ENCODE data around the gene GGTLC1. TPM values are rescaled to one million over a fixed set of nuclear protein-coding genes. Genes with fewer than 3 reads are reported as not detected.

GGTLC1 gene
- total and polyA plus RNA-seq, 2 of the 8 experiments (the other 6 are each of a cell fraction or from before 2014, with no cell fraction given): not detected

DNA sequence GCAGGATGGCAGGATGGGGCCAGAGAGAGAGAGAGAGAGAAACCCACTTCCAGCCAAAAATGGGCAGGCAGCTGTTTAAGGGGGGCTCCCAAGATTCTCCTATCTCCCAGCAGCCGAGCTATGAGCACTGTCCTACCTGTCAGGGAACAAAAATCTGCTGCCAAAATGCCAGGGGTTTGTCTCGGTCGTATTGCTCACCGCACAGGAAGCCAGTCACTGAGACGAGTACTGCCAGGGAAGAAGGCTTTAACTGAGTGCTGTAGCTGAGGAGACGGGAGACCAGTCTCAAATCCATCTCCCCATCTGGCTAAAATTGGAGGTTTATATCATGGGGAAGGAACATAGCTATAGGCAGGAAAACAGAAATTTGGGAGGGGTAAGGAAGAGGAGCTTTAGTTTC lies 22.3 kb downstream of the GGTLC1 start (continued):
- TF ChIP-seq, protein P1, sequence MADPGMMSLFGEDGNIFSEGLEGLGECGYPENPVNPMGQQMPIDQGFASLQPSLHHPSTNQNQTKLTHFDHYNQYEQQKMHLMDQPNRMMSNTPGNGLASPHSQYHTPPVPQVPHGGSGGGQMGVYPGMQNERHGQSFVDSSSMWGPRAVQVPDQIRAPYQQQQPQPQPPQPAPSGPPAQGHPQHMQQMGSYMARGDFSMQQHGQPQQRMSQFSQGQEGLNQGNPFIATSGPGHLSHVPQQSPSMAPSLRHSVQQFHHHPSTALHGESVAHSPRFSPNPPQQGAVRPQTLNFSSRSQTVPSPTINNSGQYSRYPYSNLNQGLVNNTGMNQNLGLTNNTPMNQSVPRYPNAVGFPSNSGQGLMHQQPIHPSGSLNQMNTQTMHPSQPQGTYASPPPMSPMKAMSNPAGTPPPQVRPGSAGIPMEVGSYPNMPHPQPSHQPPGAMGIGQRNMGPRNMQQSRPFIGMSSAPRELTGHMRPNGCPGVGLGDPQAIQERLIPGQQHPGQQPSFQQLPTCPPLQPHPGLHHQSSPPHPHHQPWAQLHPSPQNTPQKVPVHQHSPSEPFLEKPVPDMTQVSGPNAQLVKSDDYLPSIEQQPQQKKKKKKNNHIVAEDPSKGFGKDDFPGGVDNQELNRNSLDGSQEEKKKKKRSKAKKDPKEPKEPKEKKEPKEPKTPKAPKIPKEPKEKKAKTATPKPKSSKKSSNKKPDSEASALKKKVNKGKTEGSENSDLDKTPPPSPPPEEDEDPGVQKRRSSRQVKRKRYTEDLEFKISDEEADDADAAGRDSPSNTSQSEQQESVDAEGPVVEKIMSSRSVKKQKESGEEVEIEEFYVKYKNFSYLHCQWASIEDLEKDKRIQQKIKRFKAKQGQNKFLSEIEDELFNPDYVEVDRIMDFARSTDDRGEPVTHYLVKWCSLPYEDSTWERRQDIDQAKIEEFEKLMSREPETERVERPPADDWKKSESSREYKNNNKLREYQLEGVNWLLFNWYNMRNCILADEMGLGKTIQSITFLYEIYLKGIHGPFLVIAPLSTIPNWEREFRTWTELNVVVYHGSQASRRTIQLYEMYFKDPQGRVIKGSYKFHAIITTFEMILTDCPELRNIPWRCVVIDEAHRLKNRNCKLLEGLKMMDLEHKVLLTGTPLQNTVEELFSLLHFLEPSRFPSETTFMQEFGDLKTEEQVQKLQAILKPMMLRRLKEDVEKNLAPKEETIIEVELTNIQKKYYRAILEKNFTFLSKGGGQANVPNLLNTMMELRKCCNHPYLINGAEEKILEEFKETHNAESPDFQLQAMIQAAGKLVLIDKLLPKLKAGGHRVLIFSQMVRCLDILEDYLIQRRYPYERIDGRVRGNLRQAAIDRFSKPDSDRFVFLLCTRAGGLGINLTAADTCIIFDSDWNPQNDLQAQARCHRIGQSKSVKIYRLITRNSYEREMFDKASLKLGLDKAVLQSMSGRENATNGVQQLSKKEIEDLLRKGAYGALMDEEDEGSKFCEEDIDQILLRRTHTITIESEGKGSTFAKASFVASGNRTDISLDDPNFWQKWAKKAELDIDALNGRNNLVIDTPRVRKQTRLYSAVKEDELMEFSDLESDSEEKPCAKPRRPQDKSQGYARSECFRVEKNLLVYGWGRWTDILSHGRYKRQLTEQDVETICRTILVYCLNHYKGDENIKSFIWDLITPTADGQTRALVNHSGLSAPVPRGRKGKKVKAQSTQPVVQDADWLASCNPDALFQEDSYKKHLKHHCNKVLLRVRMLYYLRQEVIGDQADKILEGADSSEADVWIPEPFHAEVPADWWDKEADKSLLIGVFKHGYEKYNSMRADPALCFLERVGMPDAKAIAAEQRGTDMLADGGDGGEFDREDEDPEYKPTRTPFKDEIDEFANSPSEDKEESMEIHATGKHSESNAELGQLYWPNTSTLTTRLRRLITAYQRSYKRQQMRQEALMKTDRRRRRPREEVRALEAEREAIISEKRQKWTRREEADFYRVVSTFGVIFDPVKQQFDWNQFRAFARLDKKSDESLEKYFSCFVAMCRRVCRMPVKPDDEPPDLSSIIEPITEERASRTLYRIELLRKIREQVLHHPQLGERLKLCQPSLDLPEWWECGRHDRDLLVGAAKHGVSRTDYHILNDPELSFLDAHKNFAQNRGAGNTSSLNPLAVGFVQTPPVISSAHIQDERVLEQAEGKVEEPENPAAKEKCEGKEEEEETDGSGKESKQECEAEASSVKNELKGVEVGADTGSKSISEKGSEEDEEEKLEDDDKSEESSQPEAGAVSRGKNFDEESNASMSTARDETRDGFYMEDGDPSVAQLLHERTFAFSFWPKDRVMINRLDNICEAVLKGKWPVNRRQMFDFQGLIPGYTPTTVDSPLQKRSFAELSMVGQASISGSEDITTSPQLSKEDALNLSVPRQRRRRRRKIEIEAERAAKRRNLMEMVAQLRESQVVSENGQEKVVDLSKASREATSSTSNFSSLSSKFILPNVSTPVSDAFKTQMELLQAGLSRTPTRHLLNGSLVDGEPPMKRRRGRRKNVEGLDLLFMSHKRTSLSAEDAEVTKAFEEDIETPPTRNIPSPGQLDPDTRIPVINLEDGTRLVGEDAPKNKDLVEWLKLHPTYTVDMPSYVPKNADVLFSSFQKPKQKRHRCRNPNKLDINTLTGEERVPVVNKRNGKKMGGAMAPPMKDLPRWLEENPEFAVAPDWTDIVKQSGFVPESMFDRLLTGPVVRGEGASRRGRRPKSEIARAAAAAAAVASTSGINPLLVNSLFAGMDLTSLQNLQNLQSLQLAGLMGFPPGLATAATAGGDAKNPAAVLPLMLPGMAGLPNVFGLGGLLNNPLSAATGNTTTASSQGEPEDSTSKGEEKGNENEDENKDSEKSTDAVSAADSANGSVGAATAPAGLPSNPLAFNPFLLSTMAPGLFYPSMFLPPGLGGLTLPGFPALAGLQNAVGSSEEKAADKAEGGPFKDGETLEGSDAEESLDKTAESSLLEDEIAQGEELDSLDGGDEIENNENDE (IDR thresholded peaks at IDR 0.05; ENCODE audit: insufficient replicate concordance, low read length): no peak
- no peak for TF ChIP-seq CBX8 (IDR thresholded peaks at IDR 0.05; ENCODE audit: borderline replicate concordance, low read depth, low read length)
- TF ChIP-seq POLR2AphosphoS5 (IDR thresholded peaks at IDR 0.05; ENCODE audit: low read depth, low read length): no peak
- no peak for TF ChIP-seq RFX5 (IDR thresholded peaks at IDR 0.05; ENCODE audit: borderline replicate concordance, low read depth, low read length)
- TF ChIP-seq ZNF274 (IDR thresholded peaks at IDR 0.05; ENCODE audit: borderline replicate concordance, extremely low read depth, low read length): no peak

Measured in H1 (cell line).